ENCODE data around the gene SOX30. TPM values are rescaled to one million over a fixed set of nuclear protein-coding genes. Genes with fewer than 3 reads are reported as not detected.
"Not testable (repeated sequence)": the region's sequence is repeated elsewhere in the genome, so short reads cannot be mapped to it uniquely, and the experiment has no call there.

SOX30 gene
- total RNA-seq, 1 donor from 2014 or later: 0.15 TPM

- no peak for TF ChIP-seq CTCF (IDR thresholded peaks at IDR 0.05; ENCODE audit: unreplicated experiment)
- Mint-ChIP-seq H3K9me3 (ENCODE audit: unreplicated experiment) (no peaks in the 10 kb centered on the region), H3K27ac (ENCODE audit: unreplicated experiment) (no peak overlapping the region), H3K27me3 (ENCODE audit: unreplicated experiment) (peaks cover 1% of the 10 kb centered on the region), H3K4me1 (ENCODE audit: unreplicated experiment) (no peaks in the 10 kb centered on the region), H3K4me3 (ENCODE audit: unreplicated experiment) (no peak overlapping the region), H3K36me3 (ENCODE audit: low read depth, unreplicated experiment) (peaks cover 10% of the 10 kb centered on the region)
- no peak for DNase-seq (ENCODE audit: low spot score)
Observed at GRCh38 chr5:157687198-157687554, 34.9 kb upstream of the SOX30 start.

GRCh38 chr5:157686276-157687197 lies 34.3 kb upstream of the SOX30 start:
- H3K4me3 Mint-ChIP-seq (ENCODE audit: unreplicated experiment): peak overlapping the region; percentile 15
- H3K27me3 Mint-ChIP-seq (ENCODE audit: unreplicated experiment); H3K9me3 Mint-ChIP-seq (ENCODE audit: unreplicated experiment); DNase-seq (ENCODE audit: low spot score); H3K4me1 Mint-ChIP-seq (ENCODE audit: unreplicated experiment); H3K27ac Mint-ChIP-seq (ENCODE audit: unreplicated experiment); H3K36me3 Mint-ChIP-seq (ENCODE audit: low read depth, unreplicated experiment): not testable (repeated sequence)

GRCh38 chr5:157682257-157682656 lies 30.0 kb upstream of the SOX30 start:
- H3K4me3 Mint-ChIP-seq (ENCODE audit: unreplicated experiment): no peak overlapping the region
- TF ChIP-seq CTCF (IDR thresholded peaks at IDR 0.05; ENCODE audit: unreplicated experiment): no peak
- no peaks in the 10 kb centered on the region for H3K4me1 Mint-ChIP-seq (ENCODE audit: unreplicated experiment)
- H3K9me3 Mint-ChIP-seq (ENCODE audit: unreplicated experiment): no peaks in the 10 kb centered on the region
- no peak for DNase-seq (ENCODE audit: low spot score)
- no peaks in the 10 kb centered on the region for H3K36me3 Mint-ChIP-seq (ENCODE audit: low read depth, unreplicated experiment)
- H3K27ac Mint-ChIP-seq (ENCODE audit: unreplicated experiment): no peak overlapping the region
- no peaks in the 10 kb centered on the region for H3K27me3 Mint-ChIP-seq (ENCODE audit: unreplicated experiment)

GRCh38 chr5:157681048-157681447 lies 28.8 kb upstream of the SOX30 start:
- DNase-seq (ENCODE audit: low spot score): no peak
- Mint-ChIP-seq H3K36me3 (ENCODE audit: low read depth, unreplicated experiment) (no peaks in the 10 kb centered on the region), H3K27me3 (ENCODE audit: unreplicated experiment) (no peaks in the 10 kb centered on the region), H3K4me1 (ENCODE audit: unreplicated experiment) (no peaks in the 10 kb centered on the region), H3K27ac (ENCODE audit: unreplicated experiment) (no peak overlapping the region), H3K4me3 (ENCODE audit: unreplicated experiment) (no peak overlapping the region), H3K9me3 (ENCODE audit: unreplicated experiment) (no peaks in the 10 kb centered on the region)
- no peak for TF ChIP-seq CTCF (IDR thresholded peaks at IDR 0.05; ENCODE audit: unreplicated experiment)

- Mint-ChIP-seq H3K27ac (ENCODE audit: unreplicated experiment) (no peak overlapping the region), H3K27me3 (ENCODE audit: unreplicated experiment) (no peaks in the 10 kb centered on the region), H3K9me3 (ENCODE audit: unreplicated experiment) (no peaks in the 10 kb centered on the region), H3K4me1 (ENCODE audit: unreplicated experiment) (no peaks in the 10 kb centered on the region), H3K36me3 (ENCODE audit: low read depth, unreplicated experiment) (no peaks in the 10 kb centered on the region), H3K4me3 (ENCODE audit: unreplicated experiment) (no peak overlapping the region)
- TF ChIP-seq CTCF (IDR thresholded peaks at IDR 0.05; ENCODE audit: unreplicated experiment): no peak
- no peak for DNase-seq (ENCODE audit: low spot score)
Observed at GRCh38 chr5:157680239-157680638, 28.0 kb upstream of the SOX30 start.

Data from endothelial cell (in vitro differentiated cells).